Endodermal cell (in vitro differentiated cells): ENCODE data around the gene CRMP1. TPM values are rescaled to one million over a fixed set of nuclear protein-coding genes. Genes with fewer than 3 reads are reported as not detected.
A peak's percentile ranks its signal among the peaks of the same experiment; 100 is the strongest.

Source experiments
- DNase-seq: peaks from one replicate; pipeline ENCODE4 v3.0.0-alpha.2; 2017
- H3K27ac ChIP-seq: 2 replicates; pipeline ENCODE4 v1.5.1; 2013; ENCODE audit warnings: mild to moderate bottlenecking, low read depth, low read length, moderate library complexity
- H3K27me3 ChIP-seq: 2 replicates; pipeline ENCODE4 v1.6.1; 2013; ENCODE audit warnings: mild to moderate bottlenecking, low read length, moderate library complexity; ENCODE audit not compliant: insufficient read depth, control insufficient read depth, poor library complexity, severe bottlenecking
- H3K36me3 ChIP-seq: 2 replicates; pipeline ENCODE4 v1.7.0; 2013; ENCODE audit warnings: mild to moderate bottlenecking, low read length, moderate library complexity; ENCODE audit not compliant: control insufficient read depth, insufficient read depth
- H3K4me1 ChIP-seq: one replicate; pipeline ENCODE4 v1.7.0; 2013; ENCODE audit warnings: low read length; ENCODE audit not compliant: control insufficient read depth, insufficient read depth
- H3K4me3 ChIP-seq: 2 replicates; pipeline ENCODE4 v1.5.1; 2013; ENCODE audit warnings: mild to moderate bottlenecking, low read length, moderate library complexity
- H3K9ac ChIP-seq: 2 replicates; pipeline ENCODE4 v1.6.1; 2013; ENCODE audit warnings: mild to moderate bottlenecking, low read length, moderate library complexity; ENCODE audit not compliant: poor library complexity, severe bottlenecking; ENCODE audit errors: extremely low read depth
- H3K9me3 ChIP-seq: 2 replicates; pipeline ENCODE4 v1.6.1; 2013; ENCODE audit warnings: mild to moderate bottlenecking, low read length, moderate library complexity; ENCODE audit not compliant: control insufficient read depth
- H3K27ac Mint-ChIP-seq: 2 replicates; pipeline ENCODE4 v1.8.0; 2020; ENCODE audit warnings: mixed read lengths
- H3K27me3 Mint-ChIP-seq: 2 replicates; pipeline ENCODE4 v1.8.0; 2021; ENCODE audit warnings: mild to moderate bottlenecking, mixed read lengths; ENCODE audit not compliant: insufficient read depth
- H3K36me3 Mint-ChIP-seq: 2 replicates; pipeline ENCODE4 v1.8.0; 2020; ENCODE audit warnings: low read depth, mixed read lengths
- H3K4me1 Mint-ChIP-seq: 2 replicates; pipeline ENCODE4 v1.8.0; 2020; ENCODE audit warnings: mixed read lengths
- H3K4me3 Mint-ChIP-seq: 2 replicates; pipeline ENCODE4 v1.8.0; 2020; ENCODE audit warnings: mild to moderate bottlenecking, moderate library complexity, mixed read lengths
- H3K9me3 Mint-ChIP-seq: 2 replicates; pipeline ENCODE4 v1.8.0; 2020; ENCODE audit warnings: mild to moderate bottlenecking, mixed read lengths
- CTCF ChIP-seq: fragments of 200-600 bp; sonication (generic); conservative IDR thresholded peaks from 2 replicates; pipeline ENCODE4 v1.5.0; 2021; ENCODE audit warnings: antibody characterized with exemption, mild to moderate bottlenecking
- WGBS, 2 experiments: methylation state at CpG; one replicate each; pipeline versions ENCODE4 v1.1.5 to v1.1.7; 2013; ENCODE audit warnings: missing lambda C conversion rate in 2 of 2, mixed read lengths in 1 of 2; ENCODE audit not compliant: insufficient coverage in 1 of 2, insufficient read length in 1 of 2; 5-methylcytosine and 5-hydroxymethylcytosine counted together
- total RNA-seq, 2 donors: library from RNA; stranded (reverse); fragmentation: NEBNext Ultra II Directional in 1 of 2; extraction: Animal tissue kit (Norgen Biotek cat#: 25700) in 1 of 2; gene quantifications; 2 replicates in 1 of 2; 3 replicates in 1 of 2; pipeline ENCODE4 v1.2.1, GENCODE V29; 2021

Gene CRMP1
- total RNA-seq, 2 donors from 2014 or later = 40.0 to 64.9 TPM

- Mint-ChIP-seq H3K27me3 (peaks cover 28% of the 10 kb centered on the region), H3K36me3 (peaks cover 2% of the 10 kb centered on the region), H3K4me1 (peaks cover 13% of the 10 kb centered on the region), H3K4me3 (no peak overlapping the region), H3K9me3 (peaks cover 12% of the 10 kb centered on the region), H3K27ac (no peak overlapping the region)
- Histone ChIP-seq H3K9me3 (no peaks in the 10 kb centered on the region), H3K27me3 (no peaks in the 10 kb centered on the region), H3K4me3 (no peak overlapping the region), H3K4me1 (no peaks in the 10 kb centered on the region), H3K36me3 (no peaks in the 10 kb centered on the region), H3K9ac (no peak overlapping the region), H3K27ac (no peak overlapping the region)
- no peak for TF ChIP-seq CTCF
- WGBS, 2 experiments = 92 to 93% methylated on average over 3 of the region's 3 CpGs
- no peak for DNase-seq
These were observed 16.1 kb upstream of the CRMP1 start for GRCh38 chr4:5908876-5909427.

- no peak for DNase-seq
- H3K27ac ChIP-seq = no peak overlapping the region
- Mint-ChIP-seq H3K27me3 (peaks cover 33% of the 10 kb centered on the region), H3K4me1 (peaks cover 13% of the 10 kb centered on the region), H3K4me3 (no peak overlapping the region), H3K9me3 (peaks cover 10% of the 10 kb centered on the region), H3K36me3 (peaks cover 2% of the 10 kb centered on the region), H3K27ac (no peak overlapping the region)
- no peaks in the 10 kb centered on the region for H3K4me1 ChIP-seq
- H3K9me3 ChIP-seq = no peaks in the 10 kb centered on the region
- H3K36me3 ChIP-seq = no peaks in the 10 kb centered on the region
- H3K9ac ChIP-seq = no peak overlapping the region
- H3K4me3 ChIP-seq = no peak overlapping the region
- no peaks in the 10 kb centered on the region for H3K27me3 ChIP-seq
- 40 to 51% methylated on average over 3 to 5 of the region's 5 CpGs for WGBS, 2 experiments
- no peak for TF ChIP-seq CTCF
These were observed 13.3 kb upstream of the CRMP1 start for GRCh38 chr4:5906191-5906590.

- Histone ChIP-seq H3K36me3 (no peaks in the 10 kb centered on the region), H3K27me3 (no peaks in the 10 kb centered on the region), H3K9ac (no peak overlapping the region), H3K4me3 (no peak overlapping the region), H3K9me3 (no peaks in the 10 kb centered on the region), H3K27ac (no peak overlapping the region), H3K4me1 (no peaks in the 10 kb centered on the region)
- H3K27me3 Mint-ChIP-seq = peaks cover 34% of the 10 kb centered on the region
- DNase-seq = peak; percentile 88
- H3K4me1 Mint-ChIP-seq = peaks cover 13% of the 10 kb centered on the region
- no peak overlapping the region for H3K4me3 Mint-ChIP-seq
- WGBS, 2 experiments = 11% methylated on average over 8 of the region's 8 CpGs; no CpG with 5 or more reads in 1 of the 2 experiments
- H3K27ac Mint-ChIP-seq = no peak overlapping the region
- H3K9me3 Mint-ChIP-seq = peaks cover 8% of the 10 kb centered on the region
- H3K36me3 Mint-ChIP-seq = no peaks in the 10 kb centered on the region
- no peak for TF ChIP-seq CTCF
These were observed 12.8 kb upstream of the CRMP1 start for GRCh38 chr4:5905714-5906113.
